Measurements from ENCODE around the gene SMAD6. TPM values are rescaled to one million over a fixed set of nuclear protein-coding genes. Genes with fewer than 3 reads are reported as not detected.

Gene SMAD6
- total RNA-seq, 1 donor: 27.2 TPM

DNA sequence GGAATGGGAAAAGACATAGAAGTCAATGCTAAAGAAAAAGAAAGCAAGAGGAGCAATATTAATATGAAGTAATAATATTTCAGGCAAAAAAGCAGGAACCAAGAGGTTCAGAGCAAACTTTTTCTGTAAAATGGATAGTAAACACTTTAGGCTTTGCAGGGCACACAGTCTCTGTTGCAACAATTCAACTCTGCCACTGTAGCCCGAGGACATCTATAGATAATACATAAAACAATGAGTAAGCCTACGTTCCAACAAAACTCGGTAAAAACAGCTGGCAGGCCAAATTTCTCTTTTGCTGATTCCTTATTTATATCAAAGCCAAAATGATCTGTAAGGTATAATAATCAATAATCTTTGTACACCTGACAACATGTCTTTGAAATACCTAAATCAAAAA is 56.8 kb downstream of the SMAD6 start:
- DNase-seq (ENCODE audit: low read depth): no peak
- TF ChIP-seq, protein P1, sequence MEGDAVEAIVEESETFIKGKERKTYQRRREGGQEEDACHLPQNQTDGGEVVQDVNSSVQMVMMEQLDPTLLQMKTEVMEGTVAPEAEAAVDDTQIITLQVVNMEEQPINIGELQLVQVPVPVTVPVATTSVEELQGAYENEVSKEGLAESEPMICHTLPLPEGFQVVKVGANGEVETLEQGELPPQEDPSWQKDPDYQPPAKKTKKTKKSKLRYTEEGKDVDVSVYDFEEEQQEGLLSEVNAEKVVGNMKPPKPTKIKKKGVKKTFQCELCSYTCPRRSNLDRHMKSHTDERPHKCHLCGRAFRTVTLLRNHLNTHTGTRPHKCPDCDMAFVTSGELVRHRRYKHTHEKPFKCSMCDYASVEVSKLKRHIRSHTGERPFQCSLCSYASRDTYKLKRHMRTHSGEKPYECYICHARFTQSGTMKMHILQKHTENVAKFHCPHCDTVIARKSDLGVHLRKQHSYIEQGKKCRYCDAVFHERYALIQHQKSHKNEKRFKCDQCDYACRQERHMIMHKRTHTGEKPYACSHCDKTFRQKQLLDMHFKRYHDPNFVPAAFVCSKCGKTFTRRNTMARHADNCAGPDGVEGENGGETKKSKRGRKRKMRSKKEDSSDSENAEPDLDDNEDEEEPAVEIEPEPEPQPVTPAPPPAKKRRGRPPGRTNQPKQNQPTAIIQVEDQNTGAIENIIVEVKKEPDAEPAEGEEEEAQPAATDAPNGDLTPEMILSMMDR (IDR thresholded peaks at IDR 0.05; ENCODE audit: insufficient read depth, low read length): no peak
- no peak overlapping the region for H3K4me3 ChIP-seq (ENCODE audit: low read depth, low read length)

DNA sequence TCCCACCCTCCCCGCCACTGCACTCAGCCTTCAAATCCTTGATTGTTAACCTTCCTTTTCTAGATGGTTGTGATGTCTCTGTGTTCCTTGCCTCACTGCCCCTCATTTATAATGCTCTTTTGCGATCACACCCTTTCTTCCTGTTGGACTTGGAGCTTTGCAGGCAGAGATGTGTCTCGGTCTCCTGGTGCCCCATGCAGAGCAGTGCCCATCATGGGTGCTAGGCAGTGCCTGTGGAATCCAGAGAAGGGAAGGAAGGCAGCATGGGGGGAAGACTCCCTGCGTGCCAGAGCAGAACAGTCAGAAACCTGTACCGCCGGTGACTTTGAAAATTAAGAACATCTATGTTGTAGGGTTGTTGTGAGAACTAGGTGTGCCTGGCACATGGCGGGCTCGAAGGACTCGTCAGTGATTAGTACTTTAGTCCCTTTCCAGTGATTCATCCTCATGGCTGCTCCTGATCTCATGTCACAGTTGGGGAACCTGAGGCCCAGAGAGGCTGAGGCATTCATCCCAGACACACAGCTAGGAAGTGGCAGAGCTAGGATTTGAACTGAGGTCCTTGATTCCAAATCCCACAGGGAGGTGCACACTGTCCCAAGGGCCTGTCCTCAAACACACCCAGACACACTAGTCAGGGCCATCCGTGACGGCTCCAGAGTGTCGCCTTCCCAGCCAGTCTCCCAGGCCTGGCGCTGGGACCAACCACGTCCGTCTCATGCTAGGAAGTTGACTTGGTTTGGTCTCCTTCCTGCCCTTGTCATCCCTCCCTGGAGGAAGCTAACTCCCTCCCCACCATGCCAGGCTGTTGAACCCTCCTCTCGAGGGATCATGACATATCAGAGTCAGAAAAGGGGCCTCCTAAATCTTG is 58.3 kb downstream of the SMAD6 start:
- TF ChIP-seq, protein P1 (IDR thresholded peaks at IDR 0.05; ENCODE audit: insufficient read depth, low read length): no peak
- no peak overlapping the region for H3K4me3 ChIP-seq (ENCODE audit: low read depth, low read length)
- no peak for DNase-seq (ENCODE audit: low read depth)

DNA sequence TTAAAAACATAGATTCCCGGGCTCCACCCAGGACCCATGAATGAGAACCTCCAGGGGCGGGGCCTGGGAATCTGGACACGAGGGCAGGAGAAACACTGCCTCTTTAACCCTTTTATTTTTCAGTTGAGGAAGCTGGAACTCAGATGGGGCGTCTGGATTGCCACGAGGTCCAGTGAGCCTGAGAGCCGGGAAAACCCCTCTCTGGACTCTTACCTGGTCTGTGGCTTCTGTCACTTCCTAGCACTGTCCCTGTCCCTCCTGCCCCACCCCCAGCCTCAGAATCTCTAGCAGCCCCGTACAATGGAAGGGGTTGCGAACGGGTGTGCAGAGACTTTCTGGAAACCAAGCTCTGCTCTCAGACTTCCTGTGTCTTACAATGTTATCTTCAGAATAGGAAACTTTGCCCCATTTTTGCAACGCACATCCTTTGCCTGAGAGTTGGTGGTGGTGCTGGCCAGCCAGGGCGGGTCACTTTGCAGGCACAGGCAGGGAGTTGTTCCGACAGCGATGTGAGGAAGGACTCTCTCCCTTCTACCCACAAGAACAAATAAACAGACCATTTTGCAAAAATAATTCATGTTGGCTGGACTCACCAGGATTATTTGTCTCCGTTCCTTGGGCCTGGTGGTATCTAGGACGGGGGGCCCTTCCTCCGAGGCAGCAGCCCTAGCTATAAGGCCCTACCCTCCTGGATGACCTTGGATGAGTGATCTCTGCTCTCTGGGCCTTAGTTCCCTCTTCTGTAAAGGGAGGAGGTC is 59.1 kb downstream of the SMAD6 start:
- DNase-seq (ENCODE audit: low read depth): peak; percentile 65
- no peak overlapping the region for H3K4me3 ChIP-seq (ENCODE audit: low read depth, low read length)
- TF ChIP-seq, protein P1 (IDR thresholded peaks at IDR 0.05; ENCODE audit: insufficient read depth, low read length): no peak

DNA sequence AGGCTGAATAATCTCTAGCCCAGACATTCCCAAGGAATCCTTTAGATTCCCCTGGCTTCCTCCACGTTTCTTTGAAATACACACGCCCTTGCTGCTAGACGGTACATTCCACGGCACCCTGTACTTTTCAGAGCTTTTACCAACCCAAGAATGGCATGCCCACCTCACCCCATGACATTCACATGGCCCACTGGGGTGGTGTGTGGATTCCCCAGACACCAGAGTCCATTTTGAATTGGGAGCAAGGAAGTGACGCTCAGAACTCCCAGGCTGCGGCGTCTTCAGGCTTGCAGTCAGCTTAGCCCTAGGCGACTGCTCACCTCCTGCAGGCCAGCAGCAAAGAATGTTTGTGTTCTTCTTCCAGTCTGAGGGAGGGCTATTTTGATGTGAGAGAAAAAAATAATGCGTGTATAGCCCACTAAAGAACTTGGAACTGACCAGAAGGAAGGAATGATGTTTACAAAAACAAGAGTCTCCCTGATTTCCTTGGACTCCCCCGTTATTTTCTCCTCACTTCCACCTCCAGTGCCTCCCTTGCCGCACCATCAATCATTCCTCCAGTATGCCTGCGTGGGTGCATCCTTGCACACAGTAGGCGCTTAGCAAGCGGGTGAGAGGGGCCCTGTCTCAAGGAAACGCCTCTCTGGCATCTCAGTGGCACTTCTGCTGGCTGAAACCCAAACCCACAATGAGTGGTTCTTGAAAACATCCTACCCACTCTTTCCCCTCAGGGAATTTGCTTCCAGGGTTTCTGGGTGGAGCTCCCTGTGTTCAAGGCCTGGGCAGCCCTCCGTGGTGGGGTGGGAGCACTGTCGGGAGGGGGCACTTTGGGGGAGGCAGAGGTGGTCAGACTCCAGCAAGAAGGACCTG is 59.9 kb downstream of the SMAD6 start:
- TF ChIP-seq, protein P1 (IDR thresholded peaks at IDR 0.05; ENCODE audit: insufficient read depth, low read length): no peak
- H3K4me3 ChIP-seq (ENCODE audit: low read depth, low read length): no peak overlapping the region
- peak; percentile 63 for DNase-seq (ENCODE audit: low read depth)

DNA sequence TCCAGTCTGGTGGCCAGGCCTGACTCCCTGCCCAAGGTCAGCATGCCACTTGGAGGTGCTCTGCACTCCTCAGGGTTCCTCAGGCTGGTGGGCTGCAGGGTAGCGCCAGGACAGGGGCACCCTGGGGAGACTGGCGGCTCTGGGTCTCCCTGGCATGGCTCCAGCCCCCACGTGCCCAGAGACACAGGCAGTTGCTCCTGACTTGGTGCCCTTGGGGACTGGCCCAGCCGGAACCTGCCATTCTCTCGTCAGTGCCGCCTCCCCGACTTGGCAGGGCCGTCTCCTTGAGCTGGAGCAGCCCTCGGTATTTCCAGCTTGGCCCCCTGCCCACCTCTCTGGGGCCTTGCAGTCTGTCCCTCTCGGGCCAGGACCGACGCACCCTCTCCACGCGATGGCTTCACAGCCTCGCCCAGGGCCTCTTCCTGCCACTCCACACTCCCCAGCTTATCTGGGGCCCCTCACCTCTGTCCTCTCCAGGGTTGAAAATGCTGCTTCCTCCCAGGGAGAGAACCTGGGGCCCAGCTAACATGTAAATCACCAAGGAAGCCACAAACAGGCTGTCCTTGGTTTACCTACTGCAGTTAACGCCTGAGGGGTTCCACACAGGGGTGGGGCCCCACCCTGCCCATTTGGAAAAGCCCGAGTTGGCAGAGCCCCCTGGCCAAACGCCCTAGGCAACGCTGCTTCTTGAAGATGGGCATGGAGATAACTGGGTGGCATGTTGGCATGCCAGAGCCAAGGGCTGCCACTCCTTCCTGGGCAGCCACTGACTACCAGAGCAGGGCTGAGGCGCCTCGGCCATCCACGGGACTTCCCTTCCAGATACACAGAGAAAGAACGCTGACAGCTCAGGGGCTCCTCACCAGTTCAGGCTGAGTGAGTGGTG is 61.4 kb downstream of the SMAD6 start:
- TF ChIP-seq, protein P1 (IDR thresholded peaks at IDR 0.05; ENCODE audit: insufficient read depth, low read length): no peak
- peak; percentile 51 for DNase-seq (ENCODE audit: low read depth)
- no peak overlapping the region for H3K4me3 ChIP-seq (ENCODE audit: low read depth, low read length)
